ENCODE data around the gene CPNE2.

DNA sequence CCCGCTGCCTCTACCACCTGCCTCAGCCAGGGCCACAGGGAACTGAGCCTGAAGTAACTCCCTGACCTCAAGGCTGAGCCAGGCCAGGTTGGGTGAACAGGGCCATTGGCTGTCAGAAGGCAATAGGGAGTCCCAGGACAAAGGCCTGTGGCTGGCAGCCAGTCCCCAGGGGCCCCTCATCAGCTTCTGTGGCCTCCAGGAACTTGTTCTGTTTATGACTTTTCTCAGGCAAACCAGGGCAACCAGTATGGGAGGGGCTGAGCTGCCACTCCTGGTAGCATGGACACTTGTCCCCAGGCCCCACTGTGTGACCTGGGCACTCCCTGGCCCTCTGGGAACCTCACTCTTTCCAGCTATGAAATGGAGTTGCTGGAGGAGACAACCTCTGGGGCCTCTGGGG lies 40.1 kb downstream of the CPNE2 start:
- TF ChIP-seq, protein P1, sequence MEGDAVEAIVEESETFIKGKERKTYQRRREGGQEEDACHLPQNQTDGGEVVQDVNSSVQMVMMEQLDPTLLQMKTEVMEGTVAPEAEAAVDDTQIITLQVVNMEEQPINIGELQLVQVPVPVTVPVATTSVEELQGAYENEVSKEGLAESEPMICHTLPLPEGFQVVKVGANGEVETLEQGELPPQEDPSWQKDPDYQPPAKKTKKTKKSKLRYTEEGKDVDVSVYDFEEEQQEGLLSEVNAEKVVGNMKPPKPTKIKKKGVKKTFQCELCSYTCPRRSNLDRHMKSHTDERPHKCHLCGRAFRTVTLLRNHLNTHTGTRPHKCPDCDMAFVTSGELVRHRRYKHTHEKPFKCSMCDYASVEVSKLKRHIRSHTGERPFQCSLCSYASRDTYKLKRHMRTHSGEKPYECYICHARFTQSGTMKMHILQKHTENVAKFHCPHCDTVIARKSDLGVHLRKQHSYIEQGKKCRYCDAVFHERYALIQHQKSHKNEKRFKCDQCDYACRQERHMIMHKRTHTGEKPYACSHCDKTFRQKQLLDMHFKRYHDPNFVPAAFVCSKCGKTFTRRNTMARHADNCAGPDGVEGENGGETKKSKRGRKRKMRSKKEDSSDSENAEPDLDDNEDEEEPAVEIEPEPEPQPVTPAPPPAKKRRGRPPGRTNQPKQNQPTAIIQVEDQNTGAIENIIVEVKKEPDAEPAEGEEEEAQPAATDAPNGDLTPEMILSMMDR (IDR thresholded peaks at IDR 0.05; ENCODE audit: low read depth, low read length, missing input control): no peak
- TF ChIP-seq GABPA (IDR thresholded peaks at IDR 0.05 in 1 of 2, conservative IDR thresholded peaks at IDR 0.05 in 1 of 2): no peak
- TF ChIP-seq EGR1 (IDR thresholded peaks at IDR 0.05; ENCODE audit: low read depth in 2 of 2): no peak
